Coronary artery (tissue), 2 donors: ENCODE measurements around the gene FBH1.
"Not testable (repeated sequence)": the region's sequence is repeated elsewhere in the genome, so short reads cannot be mapped to it uniquely, and the experiment has no call there.

Experiments
- DNase-seq: peaks from one replicate; pipeline ENCODE4 v3.0.0-alpha.2; 2017; ENCODE audit warnings: low spot score
- H3K27ac ChIP-seq, 2 donors: fragments of 200-600 bp; sonication (generic); one replicate each; pipeline ENCODE4 v1.5.1; 2016 to 2019
- H3K4me3 ChIP-seq: fragments of 200-600 bp; sonication (generic); 2 replicates; pipeline ENCODE4 v1.5.1; 2016; ENCODE audit warnings: mild to moderate bottlenecking, moderate library complexity
- CTCF ChIP-seq: fragments of 200-600 bp; sonication (generic); IDR thresholded peaks from one replicate; pipeline ENCODE4 v1.5.1; 2019; ENCODE audit warnings: antibody characterized with exemption

FBH1 gene

GRCh38 chr10:5854131-5854475 lies 35.9 kb upstream of the FBH1 start:
- no peak for TF ChIP-seq CTCF
- DNase-seq, result no peak
- Histone ChIP-seq H3K4me3 (no peak overlapping the region), H3K27ac (no peak overlapping the region)

GRCh38 chr10:5855979-5856700 lies 33.9 kb upstream of the FBH1 start:
- TF ChIP-seq CTCF, result no peak
- Histone ChIP-seq H3K27ac (no peak overlapping the region), H3K4me3 (no peak overlapping the region)
- DNase-seq, result no peak

GRCh38 chr10:5856701-5857004 lies 33.4 kb upstream of the FBH1 start:
- DNase-seq, result no peak
- no peak for TF ChIP-seq CTCF
- H3K27ac ChIP-seq, result no peak overlapping the region
- H3K4me3 ChIP-seq, result no peak overlapping the region

GRCh38 chr10:5858811-5859210 lies 31.2 kb upstream of the FBH1 start:
- no peak for DNase-seq
- Histone ChIP-seq H3K27ac (no peak overlapping the region), H3K4me3 (no peak overlapping the region)
- TF ChIP-seq CTCF, result no peak

GRCh38 chr10:5860066-5860465 lies 30.0 kb upstream of the FBH1 start:
- Histone ChIP-seq H3K4me3 (no peak overlapping the region), H3K27ac (no peak overlapping the region)
- no peak for TF ChIP-seq CTCF
- no peak for DNase-seq

GRCh38 chr10:5862360-5862961 lies 27.6 kb upstream of the FBH1 start:
- Histone ChIP-seq H3K4me3 (no peak overlapping the region), H3K27ac (no peak overlapping the region)
- TF ChIP-seq CTCF, result no peak
- no peak for DNase-seq

GRCh38 chr10:5862981-5863685 lies 26.9 kb upstream of the FBH1 start:
- not testable (repeated sequence) for H3K27ac ChIP-seq, H3K4me3 ChIP-seq, DNase-seq

- DNase-seq, H3K4me3 ChIP-seq, H3K27ac ChIP-seq: not testable (repeated sequence)
Observed at GRCh38 chr10:5866451-5867081, 23.5 kb upstream of the FBH1 start.

- DNase-seq, result not testable (repeated sequence)
Observed at GRCh38 chr10:5867091-5867615, 22.9 kb upstream of the FBH1 start.

GRCh38 chr10:5868383-5868782 lies 21.7 kb upstream of the FBH1 start:
- DNase-seq, result not testable (repeated sequence)

More at GRCh38 chr10:5867091-5867615, 22.9 kb upstream of the FBH1 start:
- H3K4me3 ChIP-seq, H3K27ac ChIP-seq: not testable (repeated sequence)

More at GRCh38 chr10:5868383-5868782, 21.7 kb upstream of the FBH1 start:
- H3K27ac ChIP-seq, H3K4me3 ChIP-seq: not testable (repeated sequence)
